OCI-M2 (cell line): ENCODE data around the gene STARD8.
"Not testable (repeated sequence)": the region's sequence is repeated elsewhere in the genome, so short reads cannot be mapped to it uniquely, and the experiment has no call there.

ENCODE experiments used
- DNase-seq: peaks from one replicate; lab custom pipeline; 2025; ENCODE audit not compliant: unreplicated experiment; lab: John Stamatoyannopoulos, UW

The STARD8 gene

GRCh38 chrX:68717663-68718442 is 70.4 kb downstream of the STARD8 start:
- no peak for DNase-seq

DNA sequence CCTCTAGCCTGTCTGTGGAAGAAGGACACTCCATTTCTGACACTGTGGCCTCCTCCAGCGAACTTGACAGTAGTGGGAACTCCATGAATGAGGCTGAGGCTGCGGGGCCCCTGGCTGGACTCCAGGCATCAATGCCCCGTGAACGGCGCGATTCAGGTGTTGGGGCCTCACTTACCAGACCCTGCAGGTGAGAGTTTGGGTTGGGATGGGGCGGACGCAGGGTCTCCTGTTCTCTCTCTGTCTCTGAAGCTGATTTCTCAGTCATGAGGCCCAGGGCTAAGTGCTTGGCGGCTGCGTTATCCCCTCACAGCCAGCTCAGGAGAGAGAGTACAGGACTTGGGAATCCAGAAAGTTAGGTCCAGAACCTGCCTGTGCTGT is 71.0 kb downstream of the STARD8 start:
- DNase-seq, result no peak

DNA sequence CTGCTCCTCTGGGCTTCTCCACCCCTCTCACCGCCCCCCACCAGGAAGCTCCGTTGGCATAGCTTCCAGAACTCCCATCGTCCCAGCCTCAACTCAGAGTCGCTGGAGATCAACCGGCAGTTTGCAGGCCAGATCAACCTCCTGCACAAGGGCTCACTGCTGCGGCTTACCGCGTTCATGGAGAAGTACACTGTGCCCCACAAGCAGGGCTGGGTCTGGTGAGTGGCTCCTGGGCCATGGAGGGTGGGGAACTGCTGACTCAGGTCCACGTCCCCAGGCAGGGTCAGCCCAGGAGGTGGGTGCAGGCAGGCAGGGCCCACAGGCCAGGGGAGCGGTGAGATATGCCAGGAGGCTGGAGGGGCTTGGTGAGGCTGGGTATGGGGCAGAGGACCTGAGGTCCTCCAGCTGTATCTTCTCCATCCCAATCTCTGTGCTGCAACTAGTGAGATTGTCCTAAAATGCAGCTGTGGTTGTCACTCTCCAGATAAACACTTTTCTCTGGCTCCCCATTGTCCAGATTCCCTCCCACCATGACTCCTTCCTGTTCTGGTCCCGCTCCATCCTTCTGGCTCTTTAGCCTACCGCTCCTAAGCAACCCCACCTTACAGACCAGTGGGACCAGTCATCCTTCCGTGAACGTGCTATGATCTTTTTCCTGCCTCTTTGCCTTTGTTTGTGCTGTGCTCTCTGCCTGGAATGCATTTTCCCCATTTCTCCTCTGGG is 71.9 kb downstream of the STARD8 start:
- DNase-seq, result no peak

- no peak for DNase-seq
These were observed 72.6 kb downstream of the STARD8 start for GRCh38 chrX:68719904-68720614.

DNA sequence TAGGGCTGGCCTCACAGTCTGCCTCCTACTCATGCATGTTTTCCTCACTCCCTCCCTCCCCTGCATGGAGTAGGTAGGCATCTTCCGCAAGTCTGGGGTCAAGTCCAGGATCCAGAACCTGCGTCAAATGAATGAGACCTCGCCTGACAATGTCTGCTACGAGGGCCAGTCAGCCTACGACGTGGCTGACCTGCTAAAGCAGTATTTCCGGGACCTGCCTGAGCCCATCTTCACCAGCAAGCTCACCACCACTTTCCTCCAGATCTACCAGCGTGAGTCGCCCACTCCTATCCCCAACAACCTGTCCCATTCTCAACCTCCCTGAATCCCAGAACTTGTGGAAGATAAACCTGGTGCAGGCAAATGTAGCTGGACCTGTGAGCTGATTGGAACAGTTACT is 73.4 kb downstream of the STARD8 start:
- no peak for DNase-seq

DNA sequence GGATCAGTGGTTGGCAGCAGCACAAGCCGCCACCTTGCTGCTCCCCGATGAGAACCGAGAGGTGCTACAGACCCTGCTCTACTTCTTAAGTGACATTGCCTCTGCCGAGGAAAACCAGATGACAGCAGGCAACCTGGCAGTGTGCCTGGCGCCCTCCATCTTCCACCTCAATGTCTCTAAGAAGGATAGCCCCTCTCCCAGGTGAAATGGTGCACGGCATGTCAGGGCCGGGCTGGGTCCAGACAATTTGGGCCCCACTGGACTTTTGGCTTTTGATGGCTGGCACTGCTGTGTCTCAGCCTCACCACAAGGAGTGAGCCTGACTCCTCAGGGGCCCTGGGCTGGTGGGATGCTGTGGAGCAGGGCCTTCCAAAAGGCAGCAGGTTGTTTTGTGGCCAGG is 74.1 kb downstream of the STARD8 start:
- DNase-seq, result no peak

- no peak for DNase-seq
These were observed 74.8 kb downstream of the STARD8 start for GRCh38 chrX:68721991-68722860.

DNA sequence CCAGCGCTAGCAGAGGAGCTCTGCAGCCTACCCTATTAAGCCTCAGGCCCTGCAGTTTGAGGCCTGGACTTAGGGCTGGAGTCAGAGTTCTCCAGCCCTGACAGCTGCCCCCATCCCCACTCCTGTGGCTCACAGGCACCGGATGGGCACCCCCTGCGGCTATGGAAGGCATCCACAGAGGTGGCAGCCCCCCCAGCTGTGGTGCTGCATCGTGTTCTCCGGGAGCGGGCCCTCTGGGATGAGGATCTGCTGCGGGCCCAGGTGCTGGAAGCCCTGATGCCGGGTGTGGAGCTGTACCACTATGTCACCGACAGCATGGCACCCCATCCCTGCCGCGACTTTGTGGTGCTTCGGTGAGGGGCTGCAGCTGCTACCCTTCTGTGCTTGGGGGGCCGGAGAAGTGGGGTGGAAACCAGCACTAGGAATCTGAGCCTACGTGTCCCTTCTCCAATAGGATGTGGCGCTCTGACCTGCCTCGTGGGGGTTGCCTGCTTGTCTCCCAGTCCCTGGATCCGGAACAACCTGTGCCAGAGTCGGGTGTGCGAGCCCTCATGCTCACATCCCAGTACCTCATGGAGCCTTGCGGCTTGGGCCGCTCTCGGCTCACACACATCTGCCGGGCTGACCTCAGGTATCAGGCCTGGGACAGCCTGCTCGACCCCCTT is 76.2 kb downstream of the STARD8 start:
- DNase-seq, result no peak

DNA sequence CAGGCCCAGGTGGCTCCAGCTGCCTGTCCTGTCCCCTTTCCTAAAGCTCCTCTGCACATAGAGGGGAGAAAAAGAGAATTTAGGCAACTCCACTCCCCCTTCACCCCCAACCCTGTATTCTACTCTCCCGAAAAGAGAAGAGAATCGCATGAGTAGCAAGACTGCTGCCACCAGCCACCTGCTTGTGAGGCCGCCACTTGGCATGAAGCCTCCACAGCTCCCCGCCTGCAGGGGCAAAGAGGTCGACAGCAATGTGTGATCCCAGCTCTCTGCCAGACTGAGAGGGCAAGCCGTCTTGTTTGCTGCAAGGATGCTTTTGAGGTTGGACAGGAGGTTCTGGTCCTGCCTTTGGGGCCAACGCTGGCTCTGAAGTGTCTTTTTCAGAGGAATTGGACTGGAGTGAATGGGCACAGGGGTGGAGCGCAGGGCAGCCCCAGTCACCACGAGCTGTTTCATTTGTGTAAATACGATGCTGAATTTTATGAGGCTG is 77.1 kb downstream of the STARD8 start:
- no peak for DNase-seq

- DNase-seq, result no peak
These were observed 78.4 kb downstream of the STARD8 start for GRCh38 chrX:68725756-68726365.

GRCh38 chrX:68726366-68726765 is 78.9 kb downstream of the STARD8 start:
- DNase-seq, result no peak

DNA sequence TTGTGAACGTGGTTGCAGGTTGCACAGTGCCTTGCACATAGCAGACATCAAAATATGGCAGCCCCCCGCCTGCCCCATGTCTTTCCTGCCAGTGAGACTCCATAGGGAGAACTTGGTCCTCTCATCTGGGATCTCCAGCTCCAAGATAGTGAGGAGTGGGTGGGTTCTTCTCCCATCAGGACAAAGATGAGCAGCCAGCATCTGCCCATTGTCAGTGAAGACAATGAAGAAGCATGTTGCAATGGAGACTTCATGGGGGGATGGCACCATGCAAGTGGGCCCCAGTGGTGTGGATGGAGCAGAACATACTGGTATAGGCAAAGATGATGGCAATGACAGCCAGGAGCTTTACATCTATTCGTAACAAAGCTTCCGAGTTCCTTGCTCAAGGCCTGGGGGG is 80.2 kb downstream of the STARD8 start:
- DNase-seq, result no peak

GRCh38 chrX:68728186-68728585 is 80.7 kb downstream of the STARD8 start:
- DNase-seq, result no peak

DNA sequence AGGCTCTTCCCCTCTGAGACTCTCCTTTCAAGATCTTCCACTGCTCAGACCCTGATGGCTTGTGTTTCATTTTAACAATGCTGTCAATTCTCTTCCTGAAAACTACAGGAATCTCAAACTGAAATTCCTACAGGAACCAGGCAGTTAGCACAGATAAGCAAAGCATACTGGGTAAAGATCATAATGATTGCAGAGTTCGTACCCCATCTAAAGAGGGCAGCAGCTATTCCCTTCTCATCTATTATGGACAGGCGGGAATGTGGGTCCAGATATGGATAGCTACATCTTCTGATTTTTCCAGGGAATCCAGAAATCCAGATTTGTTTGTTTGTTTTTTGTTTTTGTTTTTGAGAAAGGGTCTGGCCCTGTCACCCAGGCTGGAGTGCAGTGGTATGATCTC is 83.8 kb downstream of the STARD8 start:
- no peak for DNase-seq

DNA sequence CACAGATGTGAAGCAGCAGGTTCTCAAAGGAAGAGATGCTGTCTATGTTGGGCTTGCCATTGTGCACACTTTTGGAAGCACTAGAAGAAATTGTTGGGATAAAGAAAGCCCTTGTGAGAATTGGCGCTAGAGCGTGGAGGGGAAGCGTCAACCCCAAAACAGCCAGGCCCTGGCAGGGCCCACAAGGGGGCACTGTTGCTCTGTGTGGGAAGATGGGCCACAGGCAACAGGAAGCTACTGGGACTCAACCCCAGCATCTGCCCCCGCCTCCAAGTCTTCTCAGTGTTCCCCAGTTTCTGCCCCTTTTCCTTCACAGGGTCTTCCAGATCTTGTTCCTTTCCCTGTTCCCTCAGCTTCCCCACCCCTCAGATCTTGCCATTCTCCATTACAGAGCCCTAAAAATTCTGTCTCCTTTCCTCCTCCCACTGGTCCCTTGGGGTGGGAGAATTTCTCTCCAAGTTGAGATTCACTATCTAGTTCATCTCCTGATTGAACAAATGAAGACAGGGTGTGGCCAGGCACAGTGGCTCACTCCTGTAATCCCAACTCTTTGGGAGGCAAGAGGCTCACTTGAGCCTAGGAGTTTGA is 85.5 kb downstream of the STARD8 start:
- no peak for DNase-seq

GRCh38 chrX:68735266-68735665 is 87.8 kb downstream of the STARD8 start:
- DNase-seq, result no peak

DNA sequence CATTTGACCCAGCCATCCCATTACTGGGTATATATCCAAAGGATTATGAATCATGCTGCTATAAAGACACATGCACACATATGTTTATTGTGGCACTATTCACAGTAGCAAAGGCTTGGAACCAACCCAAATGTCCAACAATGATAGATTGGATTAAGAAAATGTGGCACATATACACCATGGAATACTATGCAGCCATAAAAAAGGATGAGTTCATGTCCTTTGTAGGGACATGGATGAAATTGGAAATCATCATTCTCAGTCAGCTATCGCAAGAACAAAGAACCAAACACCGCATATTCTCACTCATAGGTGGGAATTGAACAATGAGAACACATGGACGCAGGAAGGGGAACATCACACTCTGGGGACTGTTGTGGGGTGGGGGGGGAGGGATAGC is 94.4 kb downstream of the STARD8 start:
- DNase-seq, result not testable (repeated sequence)

DNA sequence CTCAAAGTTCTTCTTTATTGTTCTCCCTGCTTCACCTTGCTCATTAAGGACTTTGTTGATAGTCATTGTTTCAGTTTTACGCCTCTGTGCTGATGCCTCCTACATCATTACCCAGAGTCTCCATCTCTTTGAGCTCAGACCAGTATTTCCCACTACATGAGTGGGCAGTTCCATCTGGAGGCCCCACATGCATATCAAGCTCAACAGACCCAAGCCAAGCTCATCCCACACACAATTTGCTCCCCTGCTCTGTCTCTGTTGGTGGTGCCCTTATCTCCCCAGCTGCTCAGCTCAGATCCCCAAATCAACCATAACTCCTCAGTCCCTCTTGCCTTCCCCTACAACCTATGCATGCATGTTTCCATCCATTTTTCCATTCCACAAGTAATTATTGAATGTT is 96.3 kb downstream of the STARD8 start:
- no peak for DNase-seq

DNA sequence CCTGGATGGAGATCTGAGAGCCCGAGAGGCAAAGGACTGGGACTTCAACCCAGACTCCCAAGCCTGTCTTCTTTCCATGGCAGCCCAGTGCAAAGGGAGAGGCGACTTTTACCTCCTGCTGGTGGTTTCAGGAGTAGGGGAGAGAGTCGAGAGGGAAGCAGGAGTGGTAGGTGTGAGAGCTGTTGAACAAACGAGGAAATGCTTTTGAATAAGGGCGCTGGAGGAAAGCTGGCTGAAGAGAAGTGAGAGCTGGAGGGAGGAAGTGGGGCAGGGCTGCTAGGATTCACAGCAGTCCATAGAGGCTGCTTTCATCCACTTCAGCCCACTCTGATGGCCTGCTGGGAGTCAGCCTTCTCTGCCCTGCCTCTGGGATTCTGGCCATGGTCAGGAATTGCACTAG is 99.5 kb downstream of the STARD8 start:
- no peak for DNase-seq

GRCh38 chrX:68748030-68748429 is 100.6 kb downstream of the STARD8 start:
- no peak for DNase-seq
